Activated CD4-positive, CD25-positive, alpha-beta regulatory T cell treated with anti-CD3 and anti-CD28 coated beads, Interleukin-2, amount 50 U/mL, for 72 hours (primary cell): ENCODE results near the gene GCK.

ENCODE experiments used
- DNase-seq: peaks from one replicate; pipeline ENCODE4 v3.0.0; 2021

Gene GCK

GRCh38 chr7:44114586-44115310, 74.5 kb downstream of the GCK start:
- DNase-seq = no peak

GRCh38 chr7:44113764-44114354, 75.4 kb downstream of the GCK start:
- no peak for DNase-seq

GRCh38 chr7:44112997-44113763, 76.1 kb downstream of the GCK start:
- no peak for DNase-seq

GRCh38 chr7:44112231-44112996, 76.8 kb downstream of the GCK start:
- DNase-seq = no peak

GRCh38 chr7:44111761-44112160, 77.5 kb downstream of the GCK start:
- no peak for DNase-seq

GRCh38 chr7:44110719-44111635, 78.3 kb downstream of the GCK start:
- DNase-seq = no peak

GRCh38 chr7:44109991-44110390, 79.2 kb downstream of the GCK start:
- no peak for DNase-seq

- no peak for DNase-seq
These were observed 80.2 kb downstream of the GCK start for GRCh38 chr7:44108768-44109750.

- DNase-seq = no peak
These were observed 81.1 kb downstream of the GCK start for GRCh38 chr7:44107961-44108767.

- no peak for DNase-seq
These were observed 81.9 kb downstream of the GCK start for GRCh38 chr7:44107116-44107960.

GRCh38 chr7:44106311-44107065, 82.8 kb downstream of the GCK start:
- no peak for DNase-seq

GRCh38 chr7:44105832-44106231, 83.4 kb downstream of the GCK start:
- DNase-seq = no peak

GRCh38 chr7:44104860-44105771, 84.1 kb downstream of the GCK start:
- DNase-seq = no peak

GRCh38 chr7:44103923-44104859, 85.0 kb downstream of the GCK start, which contains the start of gene AEBP1:
Gene AEBP1, plus strand, starts transcription at chr7:44104345. Its CDS starts 321 bp downstream, at chr7:44104666.
- DNase-seq = no peak

- no peak for DNase-seq
These were observed 85.7 kb downstream of the GCK start for GRCh38 chr7:44103566-44103922.
